ENCODE measurements around the gene NEGR1.

The NEGR1 gene

DNA sequence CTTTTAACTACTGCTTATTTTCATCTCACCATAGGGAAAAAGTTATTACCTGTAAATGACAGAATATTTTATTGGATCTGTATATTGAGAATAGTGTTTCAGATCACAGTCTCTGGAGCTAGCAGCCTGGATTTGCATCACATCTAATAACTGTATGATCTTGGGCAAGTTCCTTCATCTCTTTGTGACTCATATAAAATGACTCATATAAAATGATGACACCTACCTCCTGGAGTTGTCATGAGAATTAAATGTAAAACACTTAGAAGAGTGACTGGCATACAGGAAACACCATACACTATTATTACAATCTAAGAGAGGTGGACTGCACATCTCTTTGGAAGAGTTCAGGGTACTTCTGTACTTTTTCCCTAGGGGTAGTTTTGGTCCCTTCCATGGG lies 421.3 kb downstream of the NEGR1 start:
- Histone ChIP-seq H3K4me3 (ENCODE audit: insufficient read depth, low read depth, low read length, poor library complexity, severe bottlenecking) (no peak overlapping the region), H3K27me3 (replicated peaks; ENCODE audit: control insufficient read depth, insufficient read depth, low read length, poor library complexity, severe bottlenecking) (no peaks in the 10 kb centered on the region), H3K4me1 (ENCODE audit: control insufficient read depth, insufficient read depth, low read length, poor library complexity, severe bottlenecking) (no peaks in the 10 kb centered on the region), H3K9me3 (ENCODE audit: control insufficient read depth, low read length) (no peaks in the 10 kb centered on the region), H3K36me3 (ENCODE audit: control insufficient read depth, insufficient read depth, low read length) (no peaks in the 10 kb centered on the region), H3K27ac (ENCODE audit: insufficient read depth, low read length, poor library complexity, severe bottlenecking) (no peak overlapping the region)
- no peak for DNase-seq

DNA sequence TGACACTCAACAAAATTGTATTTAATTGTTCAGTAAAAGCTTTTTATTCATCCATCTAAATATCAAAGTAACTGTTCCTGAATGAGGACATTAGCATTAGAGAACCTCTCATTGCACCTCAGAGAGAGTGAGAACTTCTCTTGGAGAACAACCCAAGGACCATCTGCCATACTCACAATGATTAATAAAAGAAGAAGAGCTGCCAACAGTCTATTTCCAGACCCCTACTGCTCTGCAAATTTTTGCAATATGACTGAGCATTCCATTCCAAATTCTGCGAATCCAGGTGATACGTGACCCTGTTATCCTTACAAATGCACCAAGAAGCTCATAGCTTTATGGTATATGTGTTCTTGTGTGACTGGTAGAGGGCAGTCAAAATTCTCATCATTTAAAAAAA lies 422.5 kb downstream of the NEGR1 start:
- H3K4me3 ChIP-seq (ENCODE audit: insufficient read depth, low read depth, low read length, poor library complexity, severe bottlenecking), result no peak overlapping the region
- no peaks in the 10 kb centered on the region for H3K9me3 ChIP-seq (ENCODE audit: control insufficient read depth, low read length)
- no peak for DNase-seq
- H3K36me3 ChIP-seq (ENCODE audit: control insufficient read depth, insufficient read depth, low read length), result no peaks in the 10 kb centered on the region
- H3K4me1 ChIP-seq (ENCODE audit: control insufficient read depth, insufficient read depth, low read length, poor library complexity, severe bottlenecking), result no peaks in the 10 kb centered on the region
- H3K27me3 ChIP-seq (replicated peaks; ENCODE audit: control insufficient read depth, insufficient read depth, low read length, poor library complexity, severe bottlenecking), result no peaks in the 10 kb centered on the region
- no peak overlapping the region for H3K27ac ChIP-seq (ENCODE audit: insufficient read depth, low read length, poor library complexity, severe bottlenecking)

DNA sequence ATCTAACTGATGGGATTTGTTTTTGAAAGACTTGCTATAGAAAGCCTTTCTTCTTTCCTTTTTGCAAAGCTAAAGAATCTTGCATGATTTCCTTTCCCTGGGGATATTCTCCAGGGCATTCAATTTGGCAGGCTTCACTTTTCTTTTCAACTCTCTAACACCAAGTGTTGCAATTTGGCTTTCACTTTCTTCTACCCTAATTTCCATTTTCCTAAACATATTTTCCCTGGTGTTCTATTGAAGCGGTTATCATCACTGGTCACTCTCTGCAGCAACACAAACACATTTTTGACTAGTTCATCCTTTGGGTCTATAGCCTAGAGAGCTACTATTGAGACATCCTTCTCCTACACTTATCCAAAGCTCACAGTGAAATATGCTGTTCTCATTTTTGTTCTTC lies 424.5 kb downstream of the NEGR1 start:
- Histone ChIP-seq H3K27ac (ENCODE audit: insufficient read depth, low read length, poor library complexity, severe bottlenecking) (no peak overlapping the region), H3K36me3 (ENCODE audit: control insufficient read depth, insufficient read depth, low read length) (no peaks in the 10 kb centered on the region), H3K4me3 (ENCODE audit: insufficient read depth, low read depth, low read length, poor library complexity, severe bottlenecking) (no peak overlapping the region), H3K9me3 (ENCODE audit: control insufficient read depth, low read length) (no peaks in the 10 kb centered on the region), H3K27me3 (replicated peaks; ENCODE audit: control insufficient read depth, insufficient read depth, low read length, poor library complexity, severe bottlenecking) (no peaks in the 10 kb centered on the region), H3K4me1 (ENCODE audit: control insufficient read depth, insufficient read depth, low read length, poor library complexity, severe bottlenecking) (no peaks in the 10 kb centered on the region)
- no peak for DNase-seq

DNA sequence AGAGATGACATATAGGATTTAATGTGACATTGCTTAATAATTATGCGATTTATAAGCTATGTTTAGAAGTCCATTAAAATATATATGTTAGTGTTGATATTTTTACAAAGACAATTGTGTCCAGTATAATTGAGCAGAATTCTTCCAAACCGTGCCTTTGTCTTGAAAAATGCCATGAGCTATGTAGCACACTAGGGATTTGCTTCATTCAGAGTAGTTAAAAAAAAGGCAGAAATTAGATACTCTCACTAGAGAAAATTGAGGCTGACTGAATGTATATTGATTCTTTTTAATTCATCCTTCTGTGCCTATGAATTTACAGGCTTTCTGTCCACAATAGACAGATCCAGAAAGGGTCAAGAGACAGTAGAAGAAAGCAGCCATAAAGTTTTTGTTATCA lies 429.0 kb downstream of the NEGR1 start:
- H3K9me3 ChIP-seq (ENCODE audit: control insufficient read depth, low read length), result no peaks in the 10 kb centered on the region
- H3K4me3 ChIP-seq (ENCODE audit: insufficient read depth, low read depth, low read length, poor library complexity, severe bottlenecking), result no peak overlapping the region
- H3K36me3 ChIP-seq (ENCODE audit: control insufficient read depth, insufficient read depth, low read length), result no peaks in the 10 kb centered on the region
- no peaks in the 10 kb centered on the region for H3K4me1 ChIP-seq (ENCODE audit: control insufficient read depth, insufficient read depth, low read length, poor library complexity, severe bottlenecking)
- no peak overlapping the region for H3K27ac ChIP-seq (ENCODE audit: insufficient read depth, low read length, poor library complexity, severe bottlenecking)
- DNase-seq, result no peak
- no peaks in the 10 kb centered on the region for H3K27me3 ChIP-seq (replicated peaks; ENCODE audit: control insufficient read depth, insufficient read depth, low read length, poor library complexity, severe bottlenecking)

DNA sequence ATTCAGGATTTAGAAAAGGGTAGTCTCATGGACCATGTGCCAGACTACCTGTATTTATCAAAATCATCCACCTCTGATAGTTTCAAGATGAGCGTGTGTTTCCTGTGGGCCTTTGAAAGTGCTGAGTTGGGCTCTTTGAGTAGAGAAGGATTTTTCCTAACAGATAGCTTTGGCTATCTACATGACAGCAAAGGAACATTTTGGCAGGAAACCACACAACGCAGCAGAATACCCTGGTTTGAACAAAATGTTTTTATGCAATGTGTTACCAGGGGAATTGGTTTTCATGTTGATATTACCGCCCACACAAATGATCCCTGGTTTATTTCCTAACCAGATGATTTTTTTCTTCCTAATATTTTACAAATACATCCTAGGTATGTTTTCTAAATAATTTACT lies 431.4 kb downstream of the NEGR1 start:
- Histone ChIP-seq H3K36me3 (ENCODE audit: control insufficient read depth, insufficient read depth, low read length) (no peaks in the 10 kb centered on the region), H3K27me3 (replicated peaks; ENCODE audit: control insufficient read depth, insufficient read depth, low read length, poor library complexity, severe bottlenecking) (no peaks in the 10 kb centered on the region), H3K4me1 (ENCODE audit: control insufficient read depth, insufficient read depth, low read length, poor library complexity, severe bottlenecking) (no peaks in the 10 kb centered on the region), H3K27ac (ENCODE audit: insufficient read depth, low read length, poor library complexity, severe bottlenecking) (no peak overlapping the region), H3K4me3 (ENCODE audit: insufficient read depth, low read depth, low read length, poor library complexity, severe bottlenecking) (no peak overlapping the region), H3K9me3 (ENCODE audit: control insufficient read depth, low read length) (no peaks in the 10 kb centered on the region)
- no peak for DNase-seq

DNA sequence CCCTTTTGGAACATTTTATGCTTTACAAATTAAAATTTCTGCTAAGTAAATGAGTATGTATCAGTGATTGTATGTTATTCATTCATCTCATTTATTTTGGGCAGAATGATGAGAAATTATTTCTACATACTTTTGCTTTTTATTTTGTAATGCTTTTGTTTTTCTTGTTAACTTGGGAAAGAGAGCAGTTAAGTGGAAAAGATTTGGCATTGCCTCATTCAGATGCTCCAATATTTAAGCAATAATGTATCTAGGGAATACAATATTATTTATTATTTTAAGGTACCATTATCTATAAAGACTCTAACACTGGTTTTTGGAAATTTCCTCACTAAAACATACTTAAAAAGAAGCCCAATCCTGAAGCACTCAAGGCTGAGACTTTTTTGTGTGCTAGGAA lies 431.8 kb downstream of the NEGR1 start:
- H3K9me3 ChIP-seq (ENCODE audit: control insufficient read depth, low read length), result no peaks in the 10 kb centered on the region
- no peaks in the 10 kb centered on the region for H3K27me3 ChIP-seq (replicated peaks; ENCODE audit: control insufficient read depth, insufficient read depth, low read length, poor library complexity, severe bottlenecking)
- H3K4me1 ChIP-seq (ENCODE audit: control insufficient read depth, insufficient read depth, low read length, poor library complexity, severe bottlenecking), result no peaks in the 10 kb centered on the region
- H3K4me3 ChIP-seq (ENCODE audit: insufficient read depth, low read depth, low read length, poor library complexity, severe bottlenecking), result no peak overlapping the region
- no peak overlapping the region for H3K27ac ChIP-seq (ENCODE audit: insufficient read depth, low read length, poor library complexity, severe bottlenecking)
- DNase-seq, result no peak
- H3K36me3 ChIP-seq (ENCODE audit: control insufficient read depth, insufficient read depth, low read length), result no peaks in the 10 kb centered on the region

DNA sequence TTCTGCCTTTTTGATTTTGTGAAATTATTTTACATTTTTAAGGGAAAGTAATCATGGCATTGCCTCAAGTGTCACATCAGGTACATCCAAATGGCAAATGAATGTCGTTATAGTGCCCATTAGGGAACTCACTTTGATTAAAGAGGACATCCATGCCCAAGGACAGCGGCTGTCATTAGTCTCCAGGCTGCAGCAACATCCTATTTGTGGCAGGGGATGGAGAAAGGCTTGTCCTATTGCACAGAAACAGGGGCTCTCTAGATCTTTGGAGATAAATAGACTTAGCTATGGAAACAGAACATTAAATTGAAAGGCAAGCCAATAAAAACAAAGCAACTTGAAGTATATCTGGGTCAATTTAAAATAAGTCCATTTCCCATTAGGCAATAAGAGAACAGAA lies 439.3 kb downstream of the NEGR1 start:
- H3K4me3 ChIP-seq (ENCODE audit: insufficient read depth, low read depth, low read length, poor library complexity, severe bottlenecking), result no peak overlapping the region
- no peaks in the 10 kb centered on the region for H3K36me3 ChIP-seq (ENCODE audit: control insufficient read depth, insufficient read depth, low read length)
- no peak for DNase-seq
- no peak overlapping the region for H3K27ac ChIP-seq (ENCODE audit: insufficient read depth, low read length, poor library complexity, severe bottlenecking)
- H3K27me3 ChIP-seq (replicated peaks; ENCODE audit: control insufficient read depth, insufficient read depth, low read length, poor library complexity, severe bottlenecking), result no peaks in the 10 kb centered on the region
- no peaks in the 10 kb centered on the region for H3K4me1 ChIP-seq (ENCODE audit: control insufficient read depth, insufficient read depth, low read length, poor library complexity, severe bottlenecking)
- no peaks in the 10 kb centered on the region for H3K9me3 ChIP-seq (ENCODE audit: control insufficient read depth, low read length)

DNA sequence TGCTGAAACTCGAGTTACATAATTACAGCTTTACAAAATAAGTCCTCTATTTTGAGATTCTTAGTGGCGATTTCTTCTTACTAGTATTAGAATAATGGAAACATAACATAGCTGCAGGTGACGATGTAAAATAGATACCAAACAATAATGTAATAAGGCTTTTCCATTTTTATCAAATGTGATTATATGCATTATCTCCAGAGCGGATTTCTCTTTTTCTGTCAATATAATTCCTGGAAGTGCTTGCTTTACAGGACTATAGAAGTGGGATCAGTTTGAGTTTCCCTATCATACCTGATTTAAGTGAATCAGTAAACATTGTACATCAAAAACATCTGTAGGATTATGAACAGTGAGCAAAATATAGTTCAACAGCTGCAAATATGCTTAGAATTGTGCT lies 442.5 kb downstream of the NEGR1 start:
- no peaks in the 10 kb centered on the region for H3K27me3 ChIP-seq (replicated peaks; ENCODE audit: control insufficient read depth, insufficient read depth, low read length, poor library complexity, severe bottlenecking)
- H3K36me3 ChIP-seq (ENCODE audit: control insufficient read depth, insufficient read depth, low read length), result no peaks in the 10 kb centered on the region
- no peak overlapping the region for H3K27ac ChIP-seq (ENCODE audit: insufficient read depth, low read length, poor library complexity, severe bottlenecking)
- no peak for DNase-seq
- no peaks in the 10 kb centered on the region for H3K9me3 ChIP-seq (ENCODE audit: control insufficient read depth, low read length)
- no peak overlapping the region for H3K4me3 ChIP-seq (ENCODE audit: insufficient read depth, low read depth, low read length, poor library complexity, severe bottlenecking)
- no peaks in the 10 kb centered on the region for H3K4me1 ChIP-seq (ENCODE audit: control insufficient read depth, insufficient read depth, low read length, poor library complexity, severe bottlenecking)

DNA sequence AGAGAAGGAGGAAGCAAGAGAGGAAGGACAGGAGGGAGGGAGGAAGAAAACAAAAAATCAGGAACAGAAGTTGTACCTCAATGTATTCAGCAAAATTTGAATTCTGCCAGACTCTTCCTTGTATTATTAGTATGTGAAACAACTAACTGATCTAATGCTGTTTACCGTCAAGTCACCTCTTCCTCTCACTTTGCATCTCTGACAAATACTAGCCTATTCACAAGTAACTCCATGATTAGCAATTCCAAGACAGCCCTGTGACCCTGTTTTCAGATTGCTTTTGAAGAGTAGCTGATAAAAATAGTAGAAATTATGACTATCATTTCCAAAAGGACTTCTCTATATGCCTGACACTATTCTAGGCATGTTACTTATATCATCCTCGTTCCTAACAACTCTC lies 445.4 kb downstream of the NEGR1 start:
- no peak overlapping the region for H3K4me3 ChIP-seq (ENCODE audit: insufficient read depth, low read depth, low read length, poor library complexity, severe bottlenecking)
- H3K27me3 ChIP-seq (replicated peaks; ENCODE audit: control insufficient read depth, insufficient read depth, low read length, poor library complexity, severe bottlenecking), result no peaks in the 10 kb centered on the region
- H3K27ac ChIP-seq (ENCODE audit: insufficient read depth, low read length, poor library complexity, severe bottlenecking), result no peak overlapping the region
- no peaks in the 10 kb centered on the region for H3K4me1 ChIP-seq (ENCODE audit: control insufficient read depth, insufficient read depth, low read length, poor library complexity, severe bottlenecking)
- H3K9me3 ChIP-seq (ENCODE audit: control insufficient read depth, low read length), result no peaks in the 10 kb centered on the region
- H3K36me3 ChIP-seq (ENCODE audit: control insufficient read depth, insufficient read depth, low read length), result no peaks in the 10 kb centered on the region
- DNase-seq, result no peak

DNA sequence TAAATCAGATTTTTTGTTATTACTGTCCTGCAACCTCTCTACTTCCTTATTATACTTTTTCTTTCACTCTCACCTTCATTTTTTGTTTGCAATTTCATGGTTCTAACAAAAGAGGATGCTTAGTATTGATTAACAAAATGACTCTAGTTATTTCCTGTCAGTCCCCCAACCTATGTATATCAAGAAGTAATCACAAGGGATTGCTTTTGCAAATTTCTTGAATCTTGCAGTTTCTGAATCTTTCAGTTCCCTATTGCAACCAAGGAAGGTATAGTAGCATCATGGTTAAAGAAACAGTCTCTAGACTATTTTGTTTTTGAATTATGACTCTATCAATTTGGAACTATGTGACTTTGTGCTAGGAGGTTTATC lies 446.9 kb downstream of the NEGR1 start:
- Histone ChIP-seq H3K27ac (ENCODE audit: insufficient read depth, low read length, poor library complexity, severe bottlenecking) (no peak overlapping the region), H3K36me3 (ENCODE audit: control insufficient read depth, insufficient read depth, low read length) (no peaks in the 10 kb centered on the region), H3K27me3 (replicated peaks; ENCODE audit: control insufficient read depth, insufficient read depth, low read length, poor library complexity, severe bottlenecking) (no peaks in the 10 kb centered on the region), H3K4me1 (ENCODE audit: control insufficient read depth, insufficient read depth, low read length, poor library complexity, severe bottlenecking) (no peaks in the 10 kb centered on the region), H3K9me3 (ENCODE audit: control insufficient read depth, low read length) (no peaks in the 10 kb centered on the region), H3K4me3 (ENCODE audit: insufficient read depth, low read depth, low read length, poor library complexity, severe bottlenecking) (no peak overlapping the region)
- no peak for DNase-seq

All from effector memory CD4-positive, alpha-beta T cell (primary cell).